HFFc6 (cell line): ENCODE results near the gene PRCD. TPM values are rescaled to one million over a fixed set of nuclear protein-coding genes. Genes with fewer than 3 reads are reported as not detected.
A peak's percentile ranks its signal among the peaks of the same experiment; 100 is the strongest.

Source experiments
- DNase-seq: peaks from one replicate; pipeline ENCODE4 v3.0.0-alpha.2; 2018
- H3K27ac Mint-ChIP-seq: 2 replicates; pipeline ENCODE4 v1.8.0; 2020; ENCODE audit warnings: mild to moderate bottlenecking, mixed read lengths
- H3K27me3 Mint-ChIP-seq: 2 replicates; pipeline ENCODE4 v1.8.0; 2021; ENCODE audit warnings: mild to moderate bottlenecking, moderate library complexity, mixed read lengths; ENCODE audit not compliant: insufficient read depth
- H3K36me3 Mint-ChIP-seq: 2 replicates; pipeline ENCODE4 v1.8.0; 2021; ENCODE audit warnings: low read depth, mixed read lengths
- H3K4me1 Mint-ChIP-seq: 2 replicates; pipeline ENCODE4 v1.8.0; 2020; ENCODE audit warnings: low read depth, mixed read lengths
- H3K4me3 Mint-ChIP-seq: 2 replicates; pipeline ENCODE4 v1.8.0; 2020; ENCODE audit warnings: mild to moderate bottlenecking, moderate library complexity, mixed read lengths
- H3K9me3 Mint-ChIP-seq: 2 replicates; pipeline ENCODE4 v1.8.0; 2020; ENCODE audit warnings: mild to moderate bottlenecking, mixed read lengths
- CTCF ChIP-seq: fragments of 200-600 bp; sonication (generic); IDR thresholded peaks from 2 replicates; pipeline ENCODE4 v1.5.0; 2021; ENCODE audit warnings: antibody characterized with exemption, mild to moderate bottlenecking
- total RNA-seq, 6 experiments: library from RNA; stranded (reverse); fragmentation: NEBNext Ultra II Directional; extraction: Animal tissue kit (Norgen Biotek cat#: 25700); gene quantifications; 2 replicates in 1 of 6; 3 replicates in 5 of 6; pipeline ENCODE4 v1.2.3, GENCODE V29; 2021

The PRCD gene
- total RNA-seq, 6 experiments from 2014 or later: not detected

- H3K27me3 Mint-ChIP-seq: peaks cover 26% of the 10 kb centered on the region
- H3K9me3 Mint-ChIP-seq: no peaks in the 10 kb centered on the region
- no peaks in the 10 kb centered on the region for H3K36me3 Mint-ChIP-seq
- H3K4me1 Mint-ChIP-seq: no peaks in the 10 kb centered on the region
- TF ChIP-seq CTCF: peak; percentile 43; the same call in 1 of the 2 replicates
- H3K4me3 Mint-ChIP-seq: peak within 1 kb of the TSS; percentile 77
- no peak within 1 kb of the TSS for H3K27ac Mint-ChIP-seq
- DNase-seq: peak; percentile 17
These were observed 46.1 kb downstream of the PRCD start, which contains the start of gene ST6GALNAC2 for GRCh38 chr17:76585649-76586593. Gene ST6GALNAC2, minus strand, starts transcription at chr17:76585860. Its CDS starts 52 bp downstream, at chr17:76585808.

GRCh38 chr17:76586741-76587487 is 47.1 kb downstream of the PRCD start:
- Mint-ChIP-seq H3K4me1 (no peaks in the 10 kb centered on the region), H3K36me3 (no peaks in the 10 kb centered on the region), H3K27ac (no peak overlapping the region), H3K4me3 (no peak overlapping the region), H3K9me3 (no peaks in the 10 kb centered on the region), H3K27me3 (peaks cover 26% of the 10 kb centered on the region)
- DNase-seq: no peak
- TF ChIP-seq CTCF: no peak

- H3K36me3 Mint-ChIP-seq: no peaks in the 10 kb centered on the region
- peaks cover 26% of the 10 kb centered on the region for H3K27me3 Mint-ChIP-seq
- H3K27ac Mint-ChIP-seq: no peak overlapping the region
- no peak for TF ChIP-seq CTCF
- DNase-seq: no peak
- peaks cover 2% of the 10 kb centered on the region for H3K4me1 Mint-ChIP-seq
- H3K9me3 Mint-ChIP-seq: no peaks in the 10 kb centered on the region
- no peak overlapping the region for H3K4me3 Mint-ChIP-seq
These were observed 48.3 kb downstream of the PRCD start for GRCh38 chr17:76588182-76588581.

- H3K27me3 Mint-ChIP-seq: peaks cover 14% of the 10 kb centered on the region
- TF ChIP-seq CTCF: 0 out of 2 replicates have a peak, but pooled peaks have one; percentile 17
- peak; percentile 15 for DNase-seq
- H3K36me3 Mint-ChIP-seq: no peaks in the 10 kb centered on the region
- peaks cover 20% of the 10 kb centered on the region for H3K4me1 Mint-ChIP-seq
- no peak overlapping the region for H3K27ac Mint-ChIP-seq
- H3K4me3 Mint-ChIP-seq: no peak overlapping the region
- H3K9me3 Mint-ChIP-seq: no peaks in the 10 kb centered on the region
These were observed 53.6 kb downstream of the PRCD start for GRCh38 chr17:76593384-76593826.

- no peak for DNase-seq
- Mint-ChIP-seq H3K27me3 (peaks cover 10% of the 10 kb centered on the region), H3K36me3 (no peaks in the 10 kb centered on the region), H3K9me3 (no peaks in the 10 kb centered on the region), H3K4me3 (no peak overlapping the region), H3K27ac (no peak overlapping the region), H3K4me1 (peaks cover 20% of the 10 kb centered on the region)
- TF ChIP-seq CTCF: no peak
These were observed 54.1 kb downstream of the PRCD start for GRCh38 chr17:76593959-76594358.
